ENCODE data around the gene ANGPTL2. TPM values are rescaled to one million over a fixed set of nuclear protein-coding genes. Genes with fewer than 3 reads are reported as not detected.

Gene ANGPTL2
- polyA plus RNA-seq, 2 of the 4 experiments (the other 2 are of a cell fraction) = 0.06 TPM; not detected in 1

DNA sequence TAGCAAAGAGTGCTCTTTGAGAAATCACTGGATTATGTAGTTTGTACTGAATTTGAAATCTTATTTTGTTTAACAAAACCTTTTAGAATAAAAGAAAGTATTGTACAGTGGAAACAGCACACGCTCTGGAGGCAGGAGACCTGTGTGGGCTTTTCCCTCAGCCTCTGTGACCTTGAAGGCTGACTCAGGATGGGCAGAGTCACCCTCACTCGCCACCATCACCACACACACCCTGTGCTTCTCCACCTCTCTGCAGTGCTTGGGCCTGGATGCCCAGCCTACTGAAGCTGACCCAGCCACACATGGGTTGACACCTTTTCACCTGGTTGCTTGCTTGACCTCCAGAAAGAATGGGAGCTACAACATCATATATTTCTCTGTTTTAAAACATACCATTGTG is 19.6 kb downstream of the ANGPTL2 start:
- ChIA-PET POLR2A (no interaction called here), CTCF (interaction anchor here (0.9 to 2.7 kb wide), 2 partner anchors 14 to 16 kb away, joined by 4 to 11 read pairs; no protein-coding TSS in a partner anchor)
- no peak for FAIRE-seq
- Histone ChIP-seq H3K27ac (no peak overlapping the region), H3K4me2 (no peak overlapping the region), H3K4me3 (no peak overlapping the region), H3K9me3 (no peaks in the 10 kb centered on the region), H3K4me1 (no peaks in the 10 kb centered on the region)
- ATAC-seq = no peak
- WGBS (ENCODE audit: missing lambda C conversion rate) = 87% methylated on average over 2 of the region's 2 CpGs
- TF ChIP-seq GATA3 (IDR thresholded peaks at IDR 0.05; ENCODE audit: borderline replicate concordance) = no peak
- no peak for DNase-seq (ENCODE audit: low read depth in 1 of 2, low spot score in 1 of 2)

DNA sequence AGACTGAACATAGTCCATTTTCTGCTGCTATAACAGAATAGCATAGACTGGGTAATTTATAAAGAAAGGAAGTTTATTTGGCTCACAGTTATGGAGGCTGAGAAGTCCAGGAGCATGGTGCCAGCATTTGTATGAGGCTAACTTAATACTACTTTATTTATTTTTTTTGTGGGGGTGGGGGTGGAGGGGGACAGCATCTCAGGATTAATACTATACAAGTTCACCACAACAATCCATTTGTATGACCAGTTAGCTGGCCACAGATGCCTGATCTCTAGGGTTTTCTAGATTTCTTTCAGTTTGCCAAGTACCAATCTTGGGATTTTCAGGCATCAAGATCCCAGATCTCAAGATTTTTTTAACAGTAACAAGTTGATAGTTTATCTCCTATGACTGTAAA is 20.3 kb downstream of the ANGPTL2 start:
- CTCF ChIA-PET = interaction anchor here (2.7 kb wide), 1 partner anchor 16 kb away, joined by 11 read pairs; no protein-coding TSS in a partner anchor
- no peak for FAIRE-seq
- H3K4me2 ChIP-seq = no peak overlapping the region

DNA sequence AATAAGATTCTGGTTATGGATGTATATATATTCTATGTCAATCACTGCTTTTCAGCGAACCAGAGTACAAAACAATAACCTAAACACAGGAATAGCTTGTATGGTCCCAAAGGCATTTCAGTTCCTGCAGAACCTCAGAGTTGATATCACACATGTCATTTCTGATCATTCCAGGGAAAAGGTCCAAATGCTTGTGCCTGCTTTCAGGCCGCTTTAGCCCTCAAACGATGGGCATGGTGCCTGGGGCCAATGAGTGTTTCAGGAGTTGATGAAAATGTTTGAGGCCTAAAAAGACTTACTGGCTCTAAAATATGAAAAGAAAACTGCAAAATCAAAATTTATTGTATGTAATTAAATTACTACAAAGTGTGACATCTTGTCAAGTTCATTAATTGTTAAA is 22.8 kb downstream of the ANGPTL2 start:
- Histone ChIP-seq H3K4me3 (no peak overlapping the region), H3K9me3 (no peaks in the 10 kb centered on the region), H3K4me1 (no peaks in the 10 kb centered on the region), H3K4me2 (no peak overlapping the region), H3K27ac (no peak overlapping the region)
- WGBS (ENCODE audit: missing lambda C conversion rate) = 83% methylated on average over 3 of the region's 3 CpGs
- no peak for TF ChIP-seq RNF2 (IDR thresholded peaks at IDR 0.05; ENCODE audit: borderline replicate concordance, low read depth)
- no peak for TF ChIP-seq ESRRA (IDR thresholded peaks at IDR 0.05; ENCODE audit: borderline replicate concordance, low read length)
- TF ChIP-seq CEBPB (IDR thresholded peaks at IDR 0.05) = no peak
- TF ChIP-seq CBX8 (IDR thresholded peaks at IDR 0.05) = no peak
- TF ChIP-seq, protein P1, sequence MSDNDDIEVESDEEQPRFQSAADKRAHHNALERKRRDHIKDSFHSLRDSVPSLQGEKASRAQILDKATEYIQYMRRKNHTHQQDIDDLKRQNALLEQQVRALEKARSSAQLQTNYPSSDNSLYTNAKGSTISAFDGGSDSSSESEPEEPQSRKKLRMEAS (IDR thresholded peaks at IDR 0.05) = no peak
- TF ChIP-seq, protein P2, sequence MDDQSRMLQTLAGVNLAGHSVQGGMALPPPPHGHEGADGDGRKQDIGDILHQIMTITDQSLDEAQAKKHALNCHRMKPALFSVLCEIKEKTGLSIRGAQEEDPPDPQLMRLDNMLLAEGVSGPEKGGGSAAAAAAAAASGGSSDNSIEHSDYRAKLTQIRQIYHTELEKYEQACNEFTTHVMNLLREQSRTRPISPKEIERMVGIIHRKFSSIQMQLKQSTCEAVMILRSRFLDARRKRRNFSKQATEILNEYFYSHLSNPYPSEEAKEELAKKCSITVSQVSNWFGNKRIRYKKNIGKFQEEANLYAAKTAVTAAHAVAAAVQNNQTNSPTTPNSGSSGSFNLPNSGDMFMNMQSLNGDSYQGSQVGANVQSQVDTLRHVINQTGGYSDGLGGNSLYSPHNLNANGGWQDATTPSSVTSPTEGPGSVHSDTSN (IDR thresholded peaks at IDR 0.05) = no peak
- no peak for TF ChIP-seq GATA3 (IDR thresholded peaks at IDR 0.05; ENCODE audit: borderline replicate concordance)
- no peak for TF ChIP-seq PHF8 (IDR thresholded peaks at IDR 0.05; ENCODE audit: borderline replicate concordance, low read depth)
- ATAC-seq (no peak), DNase-seq (ENCODE audit: low read depth in 1 of 2, low spot score in 1 of 2) (no peak), FAIRE-seq (no peak)
- CTCF ChIA-PET = interaction anchor here (0.9 kb wide), 1 partner anchor 82 kb away, joined by 3 read pairs; no protein-coding TSS in a partner anchor
- POLR2A ChIA-PET = no interaction called here

More for the DNA sequence above, 20.3 kb downstream of the ANGPTL2 start:
- DNase-seq (ENCODE audit: low read depth in 1 of 2, low spot score in 1 of 2) = no peak
- TF ChIP-seq JUNB (IDR thresholded peaks at IDR 0.05) (no peak), SREBF2 (IDR thresholded peaks at IDR 0.05) (no peak), RARB (CRISPR knock-in tag; IDR thresholded peaks at IDR 0.05) (no peak), GATA3 (IDR thresholded peaks at IDR 0.05; ENCODE audit: borderline replicate concordance) (no peak), FOXS1 (CRISPR knock-in tag; IDR thresholded peaks at IDR 0.05) (no peak), NFE2L2 (conservative IDR thresholded peaks at IDR 0.05; ENCODE audit: low read length) (no peak), CHD4 (IDR thresholded peaks at IDR 0.05; ENCODE audit: borderline replicate concordance) (no peak), CEBPB (IDR thresholded peaks at IDR 0.05) (no peak), NPAS2 (CRISPR knock-in tag; IDR thresholded peaks at IDR 0.05; ENCODE audit: borderline replicate concordance) (no peak), NR3C1 (IDR thresholded peaks at IDR 0.05) (no peak)
- TF ChIP-seq, protein P3, sequence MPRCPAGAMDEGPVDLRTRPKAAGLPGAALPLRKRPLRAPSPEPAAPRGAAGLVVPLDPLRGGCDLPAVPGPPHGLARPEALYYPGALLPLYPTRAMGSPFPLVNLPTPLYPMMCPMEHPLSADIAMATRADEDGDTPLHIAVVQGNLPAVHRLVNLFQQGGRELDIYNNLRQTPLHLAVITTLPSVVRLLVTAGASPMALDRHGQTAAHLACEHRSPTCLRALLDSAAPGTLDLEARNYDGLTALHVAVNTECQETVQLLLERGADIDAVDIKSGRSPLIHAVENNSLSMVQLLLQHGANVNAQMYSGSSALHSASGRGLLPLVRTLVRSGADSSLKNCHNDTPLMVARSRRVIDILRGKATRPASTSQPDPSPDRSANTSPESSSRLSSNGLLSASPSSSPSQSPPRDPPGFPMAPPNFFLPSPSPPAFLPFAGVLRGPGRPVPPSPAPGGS (IDR thresholded peaks at IDR 0.05) = no peak
- TF ChIP-seq, protein P4, sequence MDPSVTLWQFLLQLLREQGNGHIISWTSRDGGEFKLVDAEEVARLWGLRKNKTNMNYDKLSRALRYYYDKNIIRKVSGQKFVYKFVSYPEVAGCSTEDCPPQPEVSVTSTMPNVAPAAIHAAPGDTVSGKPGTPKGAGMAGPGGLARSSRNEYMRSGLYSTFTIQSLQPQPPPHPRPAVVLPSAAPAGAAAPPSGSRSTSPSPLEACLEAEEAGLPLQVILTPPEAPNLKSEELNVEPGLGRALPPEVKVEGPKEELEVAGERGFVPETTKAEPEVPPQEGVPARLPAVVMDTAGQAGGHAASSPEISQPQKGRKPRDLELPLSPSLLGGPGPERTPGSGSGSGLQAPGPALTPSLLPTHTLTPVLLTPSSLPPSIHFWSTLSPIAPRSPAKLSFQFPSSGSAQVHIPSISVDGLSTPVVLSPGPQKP (IDR thresholded peaks at IDR 0.05; ENCODE audit: low read depth, low read length) = no peak
- TF ChIP-seq, protein P5, sequence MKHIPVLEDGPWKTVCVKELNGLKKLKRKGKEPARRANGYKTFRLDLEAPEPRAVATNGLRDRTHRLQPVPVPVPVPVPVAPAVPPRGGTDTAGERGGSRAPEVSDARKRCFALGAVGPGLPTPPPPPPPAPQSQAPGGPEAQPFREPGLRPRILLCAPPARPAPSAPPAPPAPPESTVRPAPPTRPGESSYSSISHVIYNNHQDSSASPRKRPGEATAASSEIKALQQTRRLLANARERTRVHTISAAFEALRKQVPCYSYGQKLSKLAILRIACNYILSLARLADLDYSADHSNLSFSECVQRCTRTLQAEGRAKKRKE (CRISPR knock-in tag; IDR thresholded peaks at IDR 0.05; ENCODE audit: low read depth) = no peak
- POLR2A ChIA-PET = no interaction called here
- Histone ChIP-seq H3K4me3 (no peak overlapping the region), H3K9me3 (no peaks in the 10 kb centered on the region), H3K27ac (no peak overlapping the region), H3K4me1 (no peaks in the 10 kb centered on the region)
- ATAC-seq = no peak

Data from A549 (cell line).